Activated T-cell treated with anti-CD3 and anti-CD28 coated beads, Interleukin-2, amount 50 U/mL, for 24 hours (primary cell): ENCODE measurements around the gene FLNC.

Source experiments
- DNase-seq: peaks from one replicate; pipeline ENCODE4 v3.0.0-alpha.2; 2020
- H3K27ac Mint-ChIP-seq: 2 replicates; pipeline ENCODE4 v1.8.0; 2020; ENCODE audit warnings: mild to moderate bottlenecking, mixed read lengths
- H3K27me3 Mint-ChIP-seq: 2 replicates; pipeline ENCODE4 v1.8.0; 2020; ENCODE audit warnings: mixed read lengths
- H3K36me3 Mint-ChIP-seq: 2 replicates; pipeline ENCODE4 v1.8.0; 2020; ENCODE audit warnings: low read depth, mixed read lengths
- H3K4me1 Mint-ChIP-seq: 2 replicates; pipeline ENCODE4 v1.8.0; 2020; ENCODE audit warnings: low read depth, mixed read lengths
- H3K4me3 Mint-ChIP-seq: 2 replicates; pipeline ENCODE4 v1.8.0; 2020; ENCODE audit warnings: mild to moderate bottlenecking, moderate library complexity, mixed read lengths
- H3K9me3 Mint-ChIP-seq: 2 replicates; pipeline ENCODE4 v1.8.0; 2020; ENCODE audit warnings: mixed read lengths

Gene FLNC

DNA sequence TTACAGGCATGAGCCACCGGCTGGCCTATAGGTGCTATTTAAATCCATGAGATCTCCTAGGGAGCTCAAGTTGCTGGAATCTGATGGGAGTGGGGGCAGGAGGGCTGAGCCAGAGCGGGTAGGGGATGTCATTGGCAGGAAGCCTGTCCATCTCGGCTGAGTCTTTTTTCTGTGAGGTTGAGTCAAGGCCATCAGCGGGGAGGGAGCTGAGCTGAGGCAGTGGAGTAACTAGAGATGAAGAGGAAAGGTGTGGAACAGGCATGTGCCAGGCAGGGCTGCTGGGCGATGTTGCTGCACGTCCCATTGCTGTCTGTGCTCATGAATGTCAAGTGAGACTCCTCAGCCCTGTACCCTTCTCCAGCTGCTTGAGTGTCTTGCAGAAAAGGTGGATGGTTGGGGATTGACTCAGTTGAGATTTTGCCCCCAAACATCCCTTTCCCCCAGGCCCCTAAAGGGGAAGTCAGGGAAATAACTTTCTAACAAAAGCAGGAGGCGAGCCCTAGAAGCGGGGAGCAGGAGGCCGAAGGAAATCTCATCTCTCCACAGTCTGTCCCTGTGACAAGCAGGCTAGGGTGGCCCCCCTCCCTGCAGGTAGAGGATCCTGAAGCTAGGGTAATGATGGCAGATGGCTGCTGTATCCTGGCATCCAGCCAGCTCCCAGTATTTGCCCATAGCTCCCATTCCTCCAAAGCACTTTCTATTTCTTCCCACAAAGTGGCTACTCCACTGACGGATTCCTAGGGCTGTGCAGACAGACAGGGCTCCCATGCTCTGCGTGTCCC lies 37.8 kb downstream of the FLNC start:
- no peak for DNase-seq
- H3K36me3 Mint-ChIP-seq, result peaks cover 31% of the 10 kb centered on the region
- no peaks in the 10 kb centered on the region for H3K9me3 Mint-ChIP-seq
- H3K27me3 Mint-ChIP-seq, result peaks cover 9% of the 10 kb centered on the region
- peak overlapping the region; percentile 60 for H3K4me3 Mint-ChIP-seq
- peaks cover 26% of the 10 kb centered on the region for H3K4me1 Mint-ChIP-seq
- H3K27ac Mint-ChIP-seq, result no peak overlapping the region

DNA sequence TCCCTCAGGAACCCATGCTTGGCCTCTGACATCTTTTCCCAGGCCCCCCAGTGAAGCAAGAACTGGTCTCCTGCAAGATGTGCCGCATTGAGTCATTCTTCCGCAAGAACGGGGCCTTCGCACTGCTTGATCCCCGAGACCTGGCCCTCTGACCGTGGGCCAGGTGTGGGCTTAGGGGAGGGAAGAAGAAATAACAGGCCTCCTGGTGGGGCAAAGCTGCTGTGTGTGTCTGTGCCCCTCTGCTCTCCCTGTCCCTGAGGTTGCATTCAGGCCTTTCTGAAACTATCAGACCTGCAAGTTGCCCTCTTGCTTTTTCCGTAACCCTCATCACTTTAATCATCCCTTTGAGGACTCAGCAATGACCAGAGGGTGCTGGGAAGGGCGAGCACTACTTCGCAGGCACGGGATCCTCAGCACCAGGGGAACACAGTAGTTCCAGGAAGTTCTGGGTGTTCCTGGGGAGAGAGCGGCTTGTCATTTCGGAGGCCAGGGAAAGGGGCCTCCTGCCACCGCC lies 38.5 kb downstream of the FLNC start:
- no peak for DNase-seq
- H3K9me3 Mint-ChIP-seq, result no peaks in the 10 kb centered on the region
- H3K27me3 Mint-ChIP-seq, result peaks cover 9% of the 10 kb centered on the region
- H3K4me3 Mint-ChIP-seq, result peak overlapping the region; percentile 60
- peaks cover 24% of the 10 kb centered on the region for H3K4me1 Mint-ChIP-seq
- no peak overlapping the region for H3K27ac Mint-ChIP-seq
- peaks cover 25% of the 10 kb centered on the region for H3K36me3 Mint-ChIP-seq

DNA sequence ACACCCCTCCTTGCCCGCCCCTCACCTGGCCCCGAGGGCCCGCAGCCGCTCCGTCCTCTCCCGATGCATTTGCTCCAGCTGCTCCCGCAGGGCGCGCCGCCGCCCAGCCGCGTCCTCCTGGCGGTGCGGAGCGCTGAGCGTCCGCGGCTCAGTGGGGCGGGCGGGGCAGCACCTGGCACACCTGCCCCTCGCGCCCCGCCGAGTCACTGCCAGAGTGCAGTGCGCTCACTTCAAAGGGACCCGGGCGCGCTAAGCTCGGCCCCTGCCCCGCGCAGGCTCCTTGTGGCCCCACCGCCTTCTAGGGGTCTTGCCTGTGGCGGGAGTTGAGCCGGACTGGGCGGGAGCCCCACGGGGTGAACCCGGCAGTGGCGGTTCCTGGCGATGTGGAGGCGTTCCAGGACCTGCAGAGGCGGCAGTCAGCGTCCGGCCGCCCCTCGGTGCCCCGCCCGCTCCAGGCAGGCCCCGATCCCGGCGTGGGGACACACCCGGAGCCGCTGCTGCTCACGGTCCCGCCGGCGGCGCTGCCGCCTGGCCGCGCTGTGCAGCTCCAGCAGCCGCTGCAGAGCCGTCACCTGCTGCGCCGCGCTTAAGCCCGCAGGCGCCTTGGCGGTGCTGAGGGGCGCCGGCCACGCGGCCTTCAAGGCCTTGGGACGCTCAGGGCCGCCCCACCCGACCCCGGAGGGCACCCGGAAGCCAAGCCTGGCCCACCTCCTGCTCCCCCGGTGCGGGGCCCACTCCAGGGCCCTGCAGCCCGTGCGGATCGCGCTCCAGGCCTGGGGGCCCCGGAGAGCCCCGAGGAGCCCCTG lies 39.1 kb downstream of the FLNC start:
- H3K4me1 Mint-ChIP-seq, result peaks cover 20% of the 10 kb centered on the region
- H3K27me3 Mint-ChIP-seq, result peaks cover 9% of the 10 kb centered on the region
- peak overlapping the region; percentile 60 for H3K4me3 Mint-ChIP-seq
- peaks cover 23% of the 10 kb centered on the region for H3K36me3 Mint-ChIP-seq
- H3K9me3 Mint-ChIP-seq, result no peaks in the 10 kb centered on the region
- no peak overlapping the region for H3K27ac Mint-ChIP-seq
- DNase-seq, result peak; percentile 76

DNA sequence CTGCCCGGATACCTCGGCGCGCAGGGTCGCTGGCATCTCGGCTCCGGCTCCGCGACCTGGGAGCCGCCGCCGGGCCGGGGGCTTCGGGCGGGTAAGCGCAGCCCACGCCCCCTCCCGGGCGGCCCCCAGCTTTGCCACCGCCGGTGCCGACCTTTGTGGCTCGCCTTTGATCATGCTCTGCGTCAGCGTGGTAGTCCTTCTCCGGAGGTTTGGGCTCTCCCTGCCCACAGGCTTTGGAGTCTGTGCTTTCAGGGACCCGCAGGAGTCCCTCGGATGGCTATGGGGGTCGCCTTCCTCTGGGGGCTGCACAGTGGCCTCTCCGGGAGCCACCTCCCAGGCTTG lies 39.7 kb downstream of the FLNC start:
- Mint-ChIP-seq H3K36me3 (peaks cover 19% of the 10 kb centered on the region), H3K4me1 (peaks cover 17% of the 10 kb centered on the region), H3K9me3 (no peaks in the 10 kb centered on the region), H3K27ac (peak overlapping the region; percentile 52), H3K4me3 (peak overlapping the region; percentile 69), H3K27me3 (peaks cover 9% of the 10 kb centered on the region)
- DNase-seq, result no peak

DNA sequence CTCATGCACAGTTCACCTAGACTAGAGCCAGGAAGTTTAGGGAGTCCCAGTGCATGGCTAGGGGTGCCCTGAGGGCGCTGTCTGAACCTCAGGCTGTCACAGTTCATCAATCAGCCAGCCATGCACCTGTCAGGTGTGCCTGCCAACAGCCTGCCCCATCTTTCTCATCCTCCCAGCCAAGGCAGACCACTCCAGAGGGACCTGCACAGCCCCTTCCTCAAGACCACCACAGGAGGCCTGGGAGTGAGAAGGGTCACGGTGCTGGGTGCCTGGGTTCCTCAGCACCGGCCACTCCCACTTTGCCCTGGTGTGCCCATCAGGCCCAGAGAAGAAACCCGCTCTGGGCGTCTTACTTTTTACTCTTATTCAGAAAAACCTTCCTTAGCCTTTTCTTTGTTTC lies 40.8 kb downstream of the FLNC start:
- no peak for DNase-seq
- Mint-ChIP-seq H3K9me3 (no peaks in the 10 kb centered on the region), H3K27ac (no peak overlapping the region), H3K4me3 (no peak overlapping the region), H3K36me3 (peaks cover 7% of the 10 kb centered on the region), H3K27me3 (peaks cover 9% of the 10 kb centered on the region), H3K4me1 (peaks cover 10% of the 10 kb centered on the region)

DNA sequence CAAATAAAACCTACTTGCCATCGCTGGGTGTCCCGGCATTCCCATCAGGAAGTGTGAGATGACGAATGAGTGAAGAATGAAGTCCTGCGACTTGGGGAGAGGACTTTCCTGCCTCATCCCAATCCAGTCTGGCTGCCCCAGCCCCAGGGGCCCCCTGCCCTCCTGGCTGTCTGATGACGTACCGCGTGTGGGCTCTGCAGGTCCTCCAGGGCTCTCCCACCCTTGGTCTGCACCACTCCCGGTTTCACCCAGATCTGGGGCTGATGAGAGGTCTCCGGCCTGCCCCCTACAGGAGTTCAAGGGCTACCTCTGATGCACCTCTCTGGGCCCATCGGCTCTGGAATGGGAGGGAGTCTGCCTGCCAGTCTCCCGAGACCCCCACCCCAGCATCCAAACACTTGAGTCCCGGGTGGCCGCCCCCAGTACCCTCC lies 42.2 kb downstream of the FLNC start:
- Mint-ChIP-seq H3K4me3 (no peak overlapping the region), H3K36me3 (no peaks in the 10 kb centered on the region), H3K9me3 (no peaks in the 10 kb centered on the region), H3K4me1 (peaks cover 10% of the 10 kb centered on the region), H3K27ac (no peak overlapping the region), H3K27me3 (peaks cover 9% of the 10 kb centered on the region)
- DNase-seq, result no peak

DNA sequence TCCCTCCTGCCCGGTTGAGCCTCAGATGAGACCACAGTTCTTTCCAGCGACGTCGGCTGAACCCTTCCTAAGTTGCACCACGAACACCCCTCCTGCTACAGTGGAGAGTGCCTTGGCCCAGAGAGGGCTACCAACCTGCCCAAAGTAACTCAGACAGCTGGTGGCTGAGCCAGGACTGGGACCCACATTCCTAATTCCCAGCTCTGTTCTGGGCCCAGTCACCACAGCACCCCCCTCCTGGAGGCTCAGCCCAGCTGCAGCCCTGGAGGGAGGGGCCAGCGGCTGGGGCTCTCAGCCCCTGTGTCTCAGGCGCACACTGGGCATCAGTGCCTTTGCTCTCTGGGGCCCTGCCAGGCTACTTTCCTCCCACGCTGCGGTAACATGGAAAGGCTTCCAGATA lies 43.0 kb downstream of the FLNC start:
- H3K27me3 Mint-ChIP-seq, result peaks cover 9% of the 10 kb centered on the region
- no peaks in the 10 kb centered on the region for H3K36me3 Mint-ChIP-seq
- H3K4me3 Mint-ChIP-seq, result no peak overlapping the region
- no peak for DNase-seq
- no peaks in the 10 kb centered on the region for H3K9me3 Mint-ChIP-seq
- H3K27ac Mint-ChIP-seq, result no peak overlapping the region
- H3K4me1 Mint-ChIP-seq, result peaks cover 10% of the 10 kb centered on the region

DNA sequence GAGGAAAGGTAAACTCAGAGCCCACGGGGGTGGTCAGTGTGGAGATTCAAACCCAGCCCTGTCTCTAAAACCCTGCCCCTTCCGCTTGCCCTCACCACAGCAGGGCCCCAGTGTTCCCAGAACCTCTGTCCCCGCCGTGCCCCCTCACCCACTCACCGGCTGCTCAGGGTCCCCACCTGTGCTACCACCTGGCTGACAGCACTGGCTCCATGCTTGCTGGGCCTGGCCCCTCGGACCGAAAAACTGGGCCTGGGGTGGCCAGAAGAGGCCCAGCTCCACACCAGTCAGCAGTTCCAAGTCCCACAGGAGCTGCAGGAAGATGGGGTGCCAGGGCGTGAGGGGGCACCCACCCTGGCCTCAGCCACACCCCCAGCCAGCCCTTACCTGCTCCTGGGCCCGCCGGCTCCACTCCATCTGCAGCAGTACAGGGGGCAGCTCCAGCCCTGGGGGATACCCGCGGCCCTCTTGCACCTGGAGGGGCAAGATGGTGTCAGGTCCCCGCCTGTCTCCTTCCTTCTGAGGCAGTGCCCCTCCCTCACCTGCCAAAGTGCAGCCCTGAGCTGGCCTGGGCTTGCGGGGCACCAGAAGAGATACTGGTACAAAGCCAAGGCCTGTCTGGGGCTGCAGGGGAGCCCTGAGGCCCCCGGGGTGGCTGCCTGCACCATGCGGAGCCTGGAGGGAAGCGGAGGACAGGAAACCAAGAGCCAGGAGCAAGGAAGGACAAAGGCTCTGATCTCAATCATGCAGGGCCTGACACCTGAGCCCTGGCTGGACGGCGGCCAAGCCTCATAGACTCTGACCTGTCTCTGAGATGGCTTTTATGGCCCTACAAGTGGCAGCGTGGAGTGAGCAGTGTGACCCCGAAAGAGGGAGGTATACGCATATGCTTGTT lies 44.2 kb downstream of the FLNC start:
- DNase-seq, result no peak
- H3K4me1 Mint-ChIP-seq, result peaks cover 5% of the 10 kb centered on the region
- H3K27ac Mint-ChIP-seq, result no peak overlapping the region
- H3K4me3 Mint-ChIP-seq, result no peak overlapping the region
- peaks cover 9% of the 10 kb centered on the region for H3K27me3 Mint-ChIP-seq
- no peaks in the 10 kb centered on the region for H3K9me3 Mint-ChIP-seq
- no peaks in the 10 kb centered on the region for H3K36me3 Mint-ChIP-seq

DNA sequence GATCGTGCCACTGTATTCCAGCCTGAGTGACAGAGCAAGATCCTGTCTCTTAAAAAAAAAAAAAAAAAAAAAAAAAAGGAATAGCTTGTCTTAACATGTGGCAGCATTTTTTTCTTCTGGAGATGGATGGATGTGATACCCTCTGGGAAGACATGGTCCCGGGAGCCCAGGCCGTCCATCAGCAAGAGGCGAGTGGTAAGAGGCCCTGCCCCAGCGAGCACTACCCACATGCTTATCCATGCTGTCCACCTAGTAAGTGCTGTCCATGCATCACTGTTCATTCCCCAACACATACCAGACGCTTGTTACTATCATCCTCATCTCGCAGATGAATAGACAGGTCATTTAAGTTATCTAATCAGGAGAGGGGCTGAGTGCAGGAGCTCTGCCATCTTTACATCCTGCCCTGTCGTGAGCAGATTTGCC lies 45.3 kb downstream of the FLNC start:
- Mint-ChIP-seq H3K27ac (no peak overlapping the region), H3K9me3 (no peaks in the 10 kb centered on the region), H3K36me3 (no peaks in the 10 kb centered on the region), H3K4me3 (no peak overlapping the region), H3K27me3 (peaks cover 4% of the 10 kb centered on the region), H3K4me1 (no peaks in the 10 kb centered on the region)
- no peak for DNase-seq

DNA sequence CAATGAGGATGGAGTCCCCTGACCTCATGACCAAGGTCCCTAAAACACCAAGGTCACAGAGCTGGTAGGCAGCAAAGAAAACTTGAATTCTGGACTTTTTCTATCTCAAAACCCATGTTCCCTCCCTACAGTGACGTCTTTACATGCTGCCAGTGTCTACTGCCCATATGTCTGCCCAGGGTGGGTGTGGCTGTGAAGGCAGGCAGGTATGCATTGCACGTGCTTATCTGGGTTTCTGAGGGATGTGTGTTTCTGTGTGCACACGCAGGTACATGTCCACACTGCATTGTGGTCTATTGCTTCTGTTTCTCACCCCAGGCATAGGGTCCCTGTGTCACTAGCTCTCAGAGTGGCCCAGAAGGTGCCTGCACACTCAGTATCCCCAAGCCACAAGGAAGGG lies 45.9 kb downstream of the FLNC start:
- H3K9me3 Mint-ChIP-seq, result no peaks in the 10 kb centered on the region
- H3K36me3 Mint-ChIP-seq, result no peaks in the 10 kb centered on the region
- no peak for DNase-seq
- no peak overlapping the region for H3K27ac Mint-ChIP-seq
- H3K4me1 Mint-ChIP-seq, result no peaks in the 10 kb centered on the region
- no peaks in the 10 kb centered on the region for H3K27me3 Mint-ChIP-seq
- no peak overlapping the region for H3K4me3 Mint-ChIP-seq

DNA sequence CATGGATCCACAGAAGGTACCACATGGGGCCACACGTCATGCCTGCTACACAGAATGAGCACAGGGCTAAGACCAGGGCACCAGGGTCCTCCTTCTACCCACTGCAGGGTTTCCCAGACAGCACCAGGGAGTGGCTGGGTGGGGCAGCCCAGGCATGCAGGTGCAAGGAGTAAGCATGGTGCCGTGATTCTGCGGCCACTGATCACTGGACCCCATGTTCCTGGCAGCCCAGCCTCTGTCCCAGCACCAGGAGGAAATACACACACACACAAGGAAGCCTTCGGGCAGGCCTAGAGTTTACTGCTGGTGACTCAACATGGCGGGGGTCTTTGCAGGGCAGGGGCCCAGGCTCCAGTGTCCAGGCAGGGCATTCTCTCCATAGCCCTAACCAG lies 46.4 kb downstream of the FLNC start:
- Mint-ChIP-seq H3K9me3 (no peaks in the 10 kb centered on the region), H3K4me1 (no peaks in the 10 kb centered on the region), H3K27me3 (no peaks in the 10 kb centered on the region), H3K36me3 (no peaks in the 10 kb centered on the region), H3K4me3 (no peak overlapping the region), H3K27ac (no peak overlapping the region)
- DNase-seq, result no peak

DNA sequence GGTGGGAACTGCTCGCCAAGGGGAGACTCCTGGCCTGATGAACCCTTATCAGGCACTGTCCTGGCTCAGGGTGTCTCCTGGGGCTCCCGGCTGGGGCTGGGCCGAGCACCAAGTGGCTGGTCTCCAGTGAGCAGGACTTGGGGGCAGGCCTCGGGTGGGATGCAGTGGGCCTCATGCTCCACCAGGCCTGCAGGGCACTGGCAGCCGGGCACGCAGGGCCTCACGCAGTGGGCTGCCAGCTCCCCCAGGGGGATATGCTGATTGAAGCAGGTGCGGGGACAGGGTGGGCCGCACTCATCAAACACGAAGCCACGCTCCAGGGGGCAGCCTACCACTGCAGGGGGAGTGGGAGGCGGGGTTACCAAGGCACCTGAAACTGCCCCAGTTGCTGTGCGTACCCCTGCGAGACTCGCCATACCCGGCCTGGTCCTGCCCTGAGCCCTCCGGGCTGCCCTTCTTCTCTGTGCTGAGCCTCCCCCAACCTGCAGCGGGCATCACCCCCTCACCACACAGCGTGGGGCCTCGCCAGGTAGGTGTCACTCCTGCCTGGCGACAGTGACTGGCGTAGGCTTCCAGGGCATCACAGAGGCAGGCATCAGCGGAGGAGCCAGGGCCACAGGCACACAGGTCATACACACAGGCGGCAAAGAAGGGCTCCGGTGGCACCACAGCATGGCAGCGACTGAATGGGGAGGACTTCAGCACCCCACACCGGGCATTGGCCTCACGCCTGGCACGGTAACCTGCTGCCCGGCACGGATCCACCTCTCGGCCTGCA lies 47.0 kb downstream of the FLNC start:
- Mint-ChIP-seq H3K27me3 (no peaks in the 10 kb centered on the region), H3K9me3 (no peaks in the 10 kb centered on the region), H3K27ac (no peak overlapping the region), H3K4me1 (no peaks in the 10 kb centered on the region), H3K36me3 (no peaks in the 10 kb centered on the region), H3K4me3 (no peak overlapping the region)
- no peak for DNase-seq

DNA sequence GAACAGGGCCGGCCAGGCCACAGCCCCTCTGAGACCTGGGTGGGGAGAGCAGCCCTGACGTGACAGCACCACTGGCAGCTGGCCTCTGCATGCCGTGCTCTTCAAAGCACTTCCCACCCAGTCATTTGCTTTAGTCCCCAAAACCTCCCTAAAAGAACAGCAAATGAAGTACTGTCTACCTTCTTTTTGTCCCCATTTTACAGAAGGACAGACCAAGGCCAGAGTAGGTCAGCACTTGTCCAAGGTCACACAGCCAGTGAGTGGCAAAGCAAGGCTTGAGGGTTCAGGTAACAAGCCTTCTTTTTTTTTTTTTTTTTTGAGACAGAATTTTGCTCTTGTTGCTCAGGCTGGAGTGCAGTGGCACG lies 47.5 kb downstream of the FLNC start:
- no peak overlapping the region for H3K4me3 Mint-ChIP-seq
- H3K36me3 Mint-ChIP-seq, result no peaks in the 10 kb centered on the region
- no peaks in the 10 kb centered on the region for H3K9me3 Mint-ChIP-seq
- no peaks in the 10 kb centered on the region for H3K27me3 Mint-ChIP-seq
- no peaks in the 10 kb centered on the region for H3K4me1 Mint-ChIP-seq
- no peak for DNase-seq
- H3K27ac Mint-ChIP-seq, result no peak overlapping the region
